GM18505 (cell line): ENCODE measurements around the gene RPL36AL.
A peak's percentile ranks its signal among the peaks of the same experiment; 100 is the strongest.
"Not testable (repeated sequence)": the region's sequence is repeated elsewhere in the genome, so short reads cannot be mapped to it uniquely, and the experiment has no call there.

Source experiments
- ATAC-seq: cut with Tn5 transposase; IDR thresholded peaks from one replicate; pipeline ENCODE4 v1.9.1; 2021; ENCODE audit not compliant: unreplicated experiment
- POLR2A ChIP-seq: IDR thresholded peaks from 4 replicates; pipeline ENCODE4 v1.6.1; 2011; ENCODE audit warnings: borderline replicate concordance; ENCODE audit not compliant: insufficient read depth, insufficient read length; ENCODE audit errors: extremely low read depth

Gene RPL36AL

GRCh38 chr14:49620182-49621113 lies at the start of gene RPL36AL, which contains the start of gene MGAT2:
Gene RPL36AL, minus strand, starts transcription at chr14:49620626. Its CDS starts 1,522 bp downstream, at chr14:49619104.
Gene MGAT2, plus strand, starts transcription at chr14:49620799. Its CDS starts 470 bp downstream, at chr14:49621269.
- peak; percentile 94 for ATAC-seq
- TF ChIP-seq POLR2A, result peak; percentile 99

- ATAC-seq, result no peak
Measured at GRCh38 chr14:49659526-49660455, 39.4 kb upstream of the RPL36AL start.

GRCh38 chr14:49657500-49657899 lies 37.1 kb upstream of the RPL36AL start:
- ATAC-seq, result not testable (repeated sequence)

More at GRCh38 chr14:49659526-49660455, 39.4 kb upstream of the RPL36AL start:
- no peak for TF ChIP-seq POLR2A

- no peak for ATAC-seq
Measured at GRCh38 chr14:49654511-49654910, 34.1 kb upstream of the RPL36AL start.

GRCh38 chr14:49653508-49653907 lies 33.1 kb upstream of the RPL36AL start:
- TF ChIP-seq POLR2A, result no peak
- ATAC-seq, result no peak

More at GRCh38 chr14:49654511-49654910, 34.1 kb upstream of the RPL36AL start:
- TF ChIP-seq POLR2A, result no peak

- ATAC-seq, result no peak
- TF ChIP-seq POLR2A, result no peak
Measured at GRCh38 chr14:49642163-49642562, 21.7 kb upstream of the RPL36AL start.

GRCh38 chr14:49641697-49642129 lies 21.3 kb upstream of the RPL36AL start:
- ATAC-seq, result no peak
- no peak for TF ChIP-seq POLR2A

- ATAC-seq, result no peak
- TF ChIP-seq POLR2A, result no peak
Measured at GRCh38 chr14:49640540-49641417, 20.4 kb upstream of the RPL36AL start.

GRCh38 chr14:49637534-49638078 lies 17.2 kb upstream of the RPL36AL start:
- TF ChIP-seq POLR2A, result no peak
- ATAC-seq, result no peak

- no peak for ATAC-seq
- TF ChIP-seq POLR2A, result no peak
Measured at GRCh38 chr14:49636866-49637265, 16.4 kb upstream of the RPL36AL start.

GRCh38 chr14:49634547-49635334 lies 14.3 kb upstream of the RPL36AL start, which contains the start of gene DNAAF2:
Gene DNAAF2, minus strand, starts transcription at chr14:49635244. Its CDS starts 95 bp downstream, at chr14:49635149.
- ATAC-seq, result peak; percentile 25
- TF ChIP-seq POLR2A, result no peak
